Fibroblast of skin of left quadriceps (primary cell): ENCODE measurements around the gene DDHD1.
"Not testable (repeated sequence)": the region's sequence is repeated elsewhere in the genome, so short reads cannot be mapped to it uniquely, and the experiment has no call there.

Experiments
- DNase-seq, 2 experiments: peaks; one replicate each; pipeline ENCODE4 v3.0.0-alpha.2; 2013; ENCODE audit warnings: low read depth in 2 of 2

The DDHD1 gene

DNA sequence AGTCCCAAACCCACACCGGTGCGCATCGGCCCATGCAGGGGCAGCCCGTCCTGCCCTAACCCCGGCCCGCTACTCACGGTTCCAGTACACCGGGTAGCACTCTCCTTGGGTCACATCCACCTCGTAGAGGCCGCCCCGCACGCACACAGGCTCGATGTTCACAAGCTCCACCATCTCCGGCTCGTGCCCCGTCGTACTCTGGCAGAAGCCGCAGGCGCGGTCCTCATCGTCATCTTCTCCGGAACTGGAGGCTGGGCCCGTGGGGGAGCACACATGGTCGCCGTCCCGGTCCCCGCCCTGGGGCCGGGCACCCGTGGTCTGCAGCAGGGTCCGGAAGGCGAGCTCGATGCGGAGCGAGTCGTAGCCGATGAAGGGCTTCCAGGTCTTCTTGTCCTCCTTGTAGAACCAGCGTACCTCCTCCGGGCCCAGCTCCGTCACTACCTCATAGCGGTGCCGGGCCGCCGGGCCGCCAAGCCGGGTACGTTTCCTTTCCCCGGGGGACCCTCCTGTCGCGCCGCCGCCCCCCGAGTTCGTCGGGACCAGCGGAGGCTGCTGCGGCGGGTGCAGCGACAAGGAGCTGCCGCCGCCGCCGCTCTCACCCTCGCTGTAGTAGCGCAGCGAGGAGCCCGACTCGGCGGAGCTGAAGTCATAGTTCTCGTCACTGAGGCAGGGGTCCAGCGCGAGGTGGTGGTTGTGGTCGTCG, 788 bp downstream of the DDHD1 start:
- peak in 1 of 2 experiments; percentile 5 for DNase-seq

DNA sequence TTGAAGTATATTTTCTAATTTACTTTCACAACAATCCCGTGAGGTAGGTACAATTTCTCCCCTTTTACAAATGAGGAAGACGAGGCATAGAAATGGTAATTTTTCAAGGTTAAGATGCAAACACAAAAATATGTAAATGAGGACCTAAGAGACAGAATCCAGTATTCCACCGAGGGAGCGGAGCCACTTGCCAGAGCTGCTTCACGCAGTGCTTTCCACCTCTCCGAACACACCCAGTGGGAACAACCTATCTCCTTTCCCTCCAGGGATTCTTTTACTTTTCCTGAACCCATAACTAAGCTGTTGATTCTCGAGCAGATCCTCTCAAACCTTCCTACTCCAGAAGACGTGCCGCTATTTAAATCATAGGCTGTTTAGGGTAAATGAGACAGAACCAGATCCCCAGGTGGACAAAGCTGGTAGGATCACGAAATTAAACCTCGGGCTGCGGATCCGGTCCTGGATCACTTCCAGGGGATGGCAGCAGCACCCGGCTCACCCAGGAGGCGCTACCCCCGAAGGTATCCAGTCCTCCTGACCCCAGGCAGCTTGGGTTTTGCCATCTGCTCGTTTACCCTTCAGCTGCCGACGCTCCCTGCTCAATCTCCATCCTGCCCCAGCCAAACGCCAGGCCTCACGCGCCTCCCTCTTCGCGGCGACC, 1.5 kb downstream of the DDHD1 start:
- DNase-seq, result peak in 1 of 2 experiments; percentile 8

DNA sequence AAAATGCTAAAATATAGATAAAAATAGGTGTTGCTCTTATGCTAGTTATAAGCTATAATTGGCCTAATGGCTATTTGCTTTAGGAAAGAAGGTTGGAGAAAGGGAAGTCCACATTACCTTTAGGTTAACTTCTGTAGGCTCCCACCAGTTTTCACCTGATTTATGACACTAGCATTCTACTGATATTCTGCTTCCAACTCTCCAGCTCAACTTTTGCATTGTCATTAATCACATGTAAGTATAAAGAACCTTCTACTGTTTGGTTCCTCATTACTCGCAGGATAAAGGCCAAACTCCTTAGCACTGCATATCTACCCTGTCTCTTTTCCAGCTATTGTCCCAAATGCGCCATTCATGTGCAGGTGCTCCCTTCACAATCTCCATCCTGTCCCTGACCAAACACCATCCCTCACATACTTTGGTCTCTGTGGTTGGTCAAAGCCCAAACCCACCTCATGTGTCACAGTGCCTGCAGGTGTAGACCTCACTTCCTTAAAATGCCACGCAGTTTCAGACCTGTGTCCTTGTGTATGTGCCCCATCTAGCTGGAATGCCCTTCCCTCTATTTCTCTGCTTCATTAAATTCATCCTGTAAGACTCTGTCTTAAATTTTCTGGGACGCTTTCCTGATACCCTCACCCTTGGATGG, 3.3 kb downstream of the DDHD1 start:
- DNase-seq, result no peak

DNA sequence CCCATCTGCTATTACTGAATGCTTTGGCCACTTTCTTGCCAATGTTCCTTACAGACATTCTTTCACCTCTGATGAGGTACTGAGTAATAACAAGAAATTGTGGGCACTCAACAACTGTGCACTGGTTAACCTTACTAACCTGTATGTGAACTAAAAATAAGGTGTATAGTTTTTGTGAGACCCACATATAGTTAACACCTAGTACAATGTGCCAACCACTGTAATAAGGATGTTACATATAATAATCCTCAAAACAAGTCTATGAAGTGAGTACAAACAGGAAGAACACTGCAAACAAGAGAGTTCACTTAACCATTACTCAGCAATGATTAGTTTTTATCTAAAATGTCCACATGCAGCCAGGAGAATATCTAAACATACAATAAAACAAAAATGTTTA, 4.5 kb downstream of the DDHD1 start:
- no peak for DNase-seq

DNA sequence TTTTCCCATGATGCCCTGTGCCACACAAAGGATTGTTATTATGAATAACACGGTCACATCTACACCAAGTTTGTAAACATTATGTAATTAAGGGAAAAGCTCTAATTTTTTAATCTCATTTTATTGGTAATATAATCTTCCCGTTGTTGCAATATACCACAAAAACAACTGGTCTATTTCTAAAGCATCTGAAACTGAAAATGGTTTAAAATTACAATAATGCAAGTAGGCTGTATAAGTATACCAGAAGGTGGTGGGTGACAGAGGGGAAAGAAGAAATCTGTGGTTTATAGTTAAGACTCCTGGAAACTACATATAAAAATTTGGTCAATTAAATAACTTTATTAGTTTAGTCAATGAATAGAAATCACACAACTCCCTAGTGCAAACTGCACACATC, 5.2 kb downstream of the DDHD1 start:
- no peak for DNase-seq

DNA sequence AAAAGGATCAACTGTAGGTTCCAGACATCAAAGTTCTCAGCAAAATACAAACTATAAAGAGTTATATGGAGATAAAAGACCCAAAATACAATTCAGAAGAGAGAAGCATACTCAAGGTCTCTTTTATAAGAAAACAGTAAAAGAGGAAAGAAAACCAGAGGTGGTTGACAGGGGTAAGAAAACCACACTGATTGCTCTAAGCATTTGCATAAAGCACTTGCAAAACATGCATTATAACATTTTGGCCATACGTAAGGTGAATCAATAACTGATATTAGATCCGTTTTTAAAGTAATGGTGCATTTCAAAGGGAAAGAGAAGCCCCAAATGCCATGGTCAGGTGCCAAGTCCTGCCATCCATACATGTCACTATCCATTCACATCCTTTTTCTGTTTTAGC, 5.9 kb downstream of the DDHD1 start:
- no peak for DNase-seq

DNA sequence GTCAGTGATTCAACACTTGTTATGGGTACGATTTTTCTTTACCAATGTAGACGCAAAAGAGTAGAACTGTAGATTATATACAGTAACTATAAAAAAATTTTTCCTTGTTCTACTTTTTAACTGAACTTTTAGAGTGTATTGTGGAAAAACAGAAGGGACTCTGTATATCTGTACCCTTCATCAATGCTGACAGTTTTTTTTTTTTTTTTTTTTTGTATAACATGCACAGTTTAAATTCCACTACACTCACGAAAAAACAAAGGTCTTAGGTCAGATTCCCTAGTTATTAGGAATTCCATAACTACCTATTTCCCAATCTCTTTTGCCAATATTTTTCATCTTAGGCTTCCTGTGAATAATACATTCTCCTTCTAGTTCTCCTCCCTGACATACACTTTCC, 6.4 kb downstream of the DDHD1 start:
- no peak for DNase-seq

DNA sequence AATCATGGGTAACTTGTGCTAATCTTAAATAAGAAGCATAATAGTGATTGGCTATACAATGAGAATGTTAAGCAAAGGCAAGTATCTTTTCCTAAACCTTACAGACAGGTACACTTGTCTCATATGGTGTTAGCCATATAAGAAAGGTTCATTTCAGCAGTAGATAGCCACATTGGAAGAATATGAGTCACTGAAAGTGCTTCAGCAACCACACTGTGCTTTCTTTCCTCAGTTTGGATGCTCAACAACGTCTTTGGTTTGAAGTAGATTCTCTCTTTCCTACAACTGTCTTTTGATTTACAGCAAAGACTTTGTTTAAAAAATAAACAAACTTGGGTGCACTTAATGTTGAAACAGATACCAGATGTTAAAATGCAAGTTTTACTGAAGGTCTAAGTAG, 8.9 kb downstream of the DDHD1 start:
- no peak for DNase-seq

DNA sequence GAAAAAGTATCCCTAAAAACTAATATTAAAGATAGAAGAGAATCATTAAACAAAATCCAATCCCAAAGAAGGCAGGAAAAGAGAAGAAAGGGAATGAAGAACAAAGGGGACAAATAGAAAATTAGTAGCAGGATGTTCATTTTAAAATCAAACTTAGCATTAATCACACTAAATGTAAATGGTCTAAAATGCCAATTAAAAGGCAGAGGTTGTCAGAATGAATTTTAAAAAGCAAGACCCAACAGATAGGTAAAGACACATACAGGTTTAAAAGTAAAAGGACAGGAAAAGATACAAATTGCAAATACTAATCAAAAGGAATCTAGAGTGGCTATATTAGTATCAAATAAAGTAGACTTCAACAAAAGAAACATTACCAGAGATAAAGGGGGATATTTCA, 12.5 kb downstream of the DDHD1 start:
- DNase-seq, result no peak

DNA sequence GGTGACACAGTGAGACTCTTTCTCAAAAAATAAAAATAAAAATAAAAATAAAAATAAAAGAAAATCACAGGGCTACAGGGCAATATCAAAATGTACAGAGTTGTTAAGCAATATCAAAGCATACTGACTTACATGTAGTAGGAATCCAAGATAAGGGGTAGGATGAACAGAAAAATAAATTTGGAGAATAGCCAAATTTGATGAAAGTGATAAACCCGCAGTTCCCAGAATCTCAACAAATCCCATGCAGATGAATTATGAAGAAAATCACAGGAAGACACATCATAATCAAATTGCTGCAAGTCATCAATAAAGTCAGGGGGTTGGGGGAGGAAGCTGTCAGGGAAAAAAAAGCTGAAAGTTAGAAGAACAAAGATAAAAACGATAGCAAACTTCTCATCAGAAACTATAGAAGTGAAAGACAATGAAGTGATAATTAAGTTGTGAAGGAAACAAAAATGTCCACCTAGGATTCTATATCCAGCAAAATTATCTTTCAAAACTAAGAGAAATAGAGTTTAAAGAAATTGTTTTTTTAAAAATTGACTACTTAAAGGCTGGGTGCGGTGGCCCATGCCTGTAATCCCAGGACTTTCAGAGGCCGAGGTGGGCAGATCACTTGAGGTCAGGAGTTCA, 15.4 kb downstream of the DDHD1 start:
- DNase-seq, result no peak

DNA sequence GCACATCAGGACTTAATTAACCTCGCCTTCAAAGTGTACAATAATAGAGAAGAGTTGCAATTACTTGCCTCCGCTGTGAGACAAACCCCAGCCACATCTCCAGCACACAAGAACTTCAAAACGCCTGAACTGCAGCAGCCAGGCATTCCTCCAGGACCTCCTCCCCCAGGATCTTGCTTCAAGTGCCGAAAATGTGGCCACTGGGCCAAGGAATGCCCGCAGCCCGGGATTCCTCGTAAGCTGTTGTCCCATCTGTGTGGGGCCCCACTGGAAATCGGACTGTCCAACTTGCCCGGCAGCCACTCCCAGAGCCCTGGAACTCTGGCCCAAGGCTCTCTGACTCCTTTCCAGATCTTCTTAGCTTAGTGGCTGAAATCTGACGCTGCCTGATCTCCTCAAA, 22.6 kb downstream of the DDHD1 start:
- DNase-seq, result peak in 1 of 2 experiments; percentile 24

DNA sequence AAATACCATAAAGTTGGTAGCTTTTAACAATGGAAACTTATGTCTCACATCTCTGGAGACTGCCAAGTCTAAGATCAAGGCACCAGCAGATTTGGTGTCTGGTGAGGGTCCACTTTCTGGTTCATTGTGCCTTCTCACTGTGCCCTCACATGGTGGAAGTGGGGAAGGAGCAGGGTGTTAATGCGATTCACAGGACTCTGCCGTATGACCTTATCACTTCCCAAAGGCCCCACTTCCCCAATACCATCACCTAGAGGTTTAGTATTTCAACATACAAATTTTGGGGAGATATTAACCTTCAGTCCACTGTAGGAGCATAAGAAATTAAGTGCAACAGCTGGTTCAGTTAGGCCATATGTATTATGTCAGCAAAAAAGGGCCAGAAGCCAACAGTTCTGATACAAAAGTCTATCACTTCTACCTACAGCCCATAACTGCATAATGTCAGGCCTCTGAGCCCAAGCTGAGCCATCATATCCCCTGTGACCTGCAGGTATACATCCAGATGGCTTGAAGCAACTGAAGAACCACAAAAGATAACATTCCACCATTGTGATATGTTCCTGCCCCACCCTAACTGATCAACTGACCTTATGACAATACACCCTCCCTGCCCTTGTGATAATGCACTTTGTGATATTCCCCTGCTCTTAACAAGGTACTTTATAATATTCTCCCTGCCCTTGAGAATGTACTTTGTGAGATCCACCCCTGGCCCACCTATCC, 24.7 kb downstream of the DDHD1 start:
- no peak for DNase-seq

DNA sequence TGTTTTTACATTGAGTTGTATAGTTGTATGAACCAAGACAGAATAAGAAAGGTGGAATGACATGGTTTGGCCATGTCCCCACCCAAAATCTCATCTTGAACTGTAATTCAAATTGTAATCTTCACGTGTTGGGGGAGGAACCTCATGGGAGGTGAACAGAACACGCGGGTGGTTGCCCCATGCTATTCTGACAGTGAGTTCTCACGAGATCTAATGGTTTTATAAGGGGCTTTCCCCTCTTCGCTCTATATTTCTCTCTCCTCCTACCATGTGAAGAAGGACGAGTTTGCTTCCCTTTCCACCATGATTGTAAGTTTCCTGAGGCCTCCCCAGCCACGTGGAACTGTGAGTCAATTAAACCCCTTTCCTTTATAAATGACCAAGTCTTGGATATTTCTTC, 25.3 kb downstream of the DDHD1 start:
- no peak for DNase-seq

DNA sequence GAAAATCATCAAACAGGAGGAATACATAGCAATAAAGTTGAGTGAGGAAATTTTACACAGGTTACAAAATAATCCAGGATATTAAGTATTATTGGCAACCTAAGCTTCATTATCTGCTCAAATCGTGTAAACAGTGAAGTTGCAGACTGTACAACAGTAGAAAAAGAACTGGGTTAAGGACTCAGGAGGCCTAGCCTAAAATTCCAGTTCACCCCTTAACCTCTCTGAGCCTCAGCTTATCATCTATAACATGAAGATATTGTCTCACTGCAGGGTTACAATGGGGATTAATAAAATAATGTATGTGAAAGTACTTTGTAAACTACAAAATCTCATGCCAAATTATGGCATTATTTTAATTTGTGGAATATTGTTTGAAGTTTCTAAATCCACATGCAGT, 26.0 kb downstream of the DDHD1 start:
- DNase-seq, result no peak

DNA sequence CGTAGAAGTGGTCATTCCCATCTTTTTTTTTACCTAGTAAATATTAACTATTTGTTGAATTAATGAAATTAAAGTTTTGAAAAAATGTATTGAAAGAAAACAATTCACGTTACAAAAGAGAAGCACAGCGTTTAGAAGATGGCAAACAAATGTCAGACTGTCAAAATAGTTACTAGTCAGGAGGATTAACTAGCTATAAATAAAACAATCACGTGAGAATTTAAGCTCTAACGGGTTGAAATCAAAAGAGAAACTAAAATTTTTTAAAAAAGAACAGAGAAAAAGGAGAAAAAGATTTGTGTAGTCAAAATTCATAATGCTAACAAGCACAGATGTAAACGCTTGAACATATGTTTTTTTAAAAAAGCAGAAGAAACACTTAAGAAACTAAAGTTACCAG, 26.4 kb downstream of the DDHD1 start:
- no peak for DNase-seq

DNA sequence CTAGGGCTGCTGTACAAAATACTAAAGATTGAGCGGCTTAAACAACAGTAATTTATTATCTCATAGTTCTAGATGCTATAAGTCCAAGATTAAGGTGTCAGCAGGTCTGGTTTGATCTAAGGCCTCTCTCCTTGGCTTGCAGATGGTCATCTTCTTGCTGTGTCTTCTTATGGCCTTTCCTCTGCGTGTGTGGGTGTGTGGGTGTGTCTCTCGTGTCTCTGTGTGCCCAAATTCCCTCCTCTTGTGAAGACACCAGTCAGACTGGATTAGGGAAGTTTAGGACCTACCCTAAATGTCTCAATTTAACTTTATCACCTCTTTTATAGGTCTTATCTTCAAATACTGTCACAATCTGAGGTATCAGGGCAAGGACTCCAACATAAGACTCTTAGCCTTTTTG, 28.3 kb downstream of the DDHD1 start:
- DNase-seq, result no peak

DNA sequence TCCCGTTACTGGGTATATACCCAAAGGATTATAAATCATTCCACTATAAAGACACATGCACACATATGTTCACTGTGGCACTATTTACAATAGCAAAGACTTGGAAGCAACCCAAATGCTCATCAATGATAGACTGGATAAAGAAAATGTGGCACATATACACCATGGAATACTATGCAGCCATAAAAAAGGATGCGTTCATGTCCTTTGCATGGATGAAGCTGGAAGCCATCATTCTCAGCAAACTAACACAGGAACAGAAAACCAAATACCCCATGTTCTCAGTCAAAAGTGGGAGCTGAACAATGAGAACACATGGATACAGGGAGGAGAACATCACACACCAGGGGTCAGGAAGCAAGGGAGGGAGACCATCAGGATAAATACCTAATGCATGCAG, 31.7 kb downstream of the DDHD1 start:
- not testable (repeated sequence) for DNase-seq

DNA sequence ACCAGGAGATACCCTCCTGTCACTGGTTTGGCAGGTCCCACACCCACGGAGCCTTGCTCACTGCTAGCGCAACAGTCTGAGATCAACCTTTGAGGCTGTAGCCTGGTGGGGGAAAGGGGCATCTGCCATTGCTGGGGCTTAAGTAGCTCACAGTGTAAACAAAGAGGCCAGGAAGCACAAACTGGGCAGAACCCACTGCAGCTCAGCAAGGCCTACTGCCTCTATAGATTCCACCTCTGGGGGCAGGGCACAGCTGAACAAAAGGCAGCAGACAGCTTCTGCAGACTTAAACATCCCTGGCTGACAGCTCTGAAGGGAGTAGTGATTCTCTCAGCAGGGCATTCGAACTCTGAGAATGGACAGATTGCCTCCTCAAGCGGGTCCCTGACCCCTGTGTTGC, 35.6 kb downstream of the DDHD1 start:
- not testable (repeated sequence) for DNase-seq

DNA sequence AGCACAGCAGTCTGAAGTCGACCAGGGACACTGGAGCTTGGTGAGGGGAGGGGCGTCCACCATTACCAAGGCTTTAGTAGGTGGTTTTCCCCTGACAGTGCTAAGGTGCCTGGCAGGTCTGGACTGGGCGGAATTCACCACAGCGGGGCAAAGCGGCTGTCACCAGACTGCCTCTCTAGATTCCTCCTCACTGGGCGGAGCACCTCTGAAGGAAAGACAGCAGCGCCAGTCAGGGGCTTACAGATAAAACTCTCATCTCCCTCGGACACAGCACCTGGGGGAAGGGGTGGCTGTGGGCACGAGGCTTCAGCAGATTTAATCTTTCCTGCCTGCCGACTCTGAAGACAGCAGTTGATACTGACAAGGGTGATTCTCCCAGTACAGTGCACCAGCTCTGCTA, 39.1 kb downstream of the DDHD1 start:
- DNase-seq, result no peak

DNA sequence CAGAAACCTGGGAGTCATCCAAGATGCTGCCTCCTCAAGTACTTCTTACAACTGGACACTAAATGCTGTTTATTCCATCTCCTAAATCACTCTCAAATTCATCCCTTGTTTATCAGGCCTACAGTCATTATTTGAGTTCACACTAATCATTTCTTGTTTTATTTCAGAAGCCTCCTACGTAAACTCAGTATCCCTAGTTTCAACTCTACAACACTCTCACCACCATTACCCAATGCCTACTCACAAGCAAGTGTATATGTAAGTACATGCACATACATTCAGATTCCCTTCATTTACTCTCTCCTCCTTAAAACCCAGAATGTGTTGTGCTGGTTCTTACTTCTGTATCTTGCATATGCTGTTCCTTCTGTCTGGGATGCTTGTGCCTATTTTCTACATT, 43.0 kb downstream of the DDHD1 start:
- no peak for DNase-seq

DNA sequence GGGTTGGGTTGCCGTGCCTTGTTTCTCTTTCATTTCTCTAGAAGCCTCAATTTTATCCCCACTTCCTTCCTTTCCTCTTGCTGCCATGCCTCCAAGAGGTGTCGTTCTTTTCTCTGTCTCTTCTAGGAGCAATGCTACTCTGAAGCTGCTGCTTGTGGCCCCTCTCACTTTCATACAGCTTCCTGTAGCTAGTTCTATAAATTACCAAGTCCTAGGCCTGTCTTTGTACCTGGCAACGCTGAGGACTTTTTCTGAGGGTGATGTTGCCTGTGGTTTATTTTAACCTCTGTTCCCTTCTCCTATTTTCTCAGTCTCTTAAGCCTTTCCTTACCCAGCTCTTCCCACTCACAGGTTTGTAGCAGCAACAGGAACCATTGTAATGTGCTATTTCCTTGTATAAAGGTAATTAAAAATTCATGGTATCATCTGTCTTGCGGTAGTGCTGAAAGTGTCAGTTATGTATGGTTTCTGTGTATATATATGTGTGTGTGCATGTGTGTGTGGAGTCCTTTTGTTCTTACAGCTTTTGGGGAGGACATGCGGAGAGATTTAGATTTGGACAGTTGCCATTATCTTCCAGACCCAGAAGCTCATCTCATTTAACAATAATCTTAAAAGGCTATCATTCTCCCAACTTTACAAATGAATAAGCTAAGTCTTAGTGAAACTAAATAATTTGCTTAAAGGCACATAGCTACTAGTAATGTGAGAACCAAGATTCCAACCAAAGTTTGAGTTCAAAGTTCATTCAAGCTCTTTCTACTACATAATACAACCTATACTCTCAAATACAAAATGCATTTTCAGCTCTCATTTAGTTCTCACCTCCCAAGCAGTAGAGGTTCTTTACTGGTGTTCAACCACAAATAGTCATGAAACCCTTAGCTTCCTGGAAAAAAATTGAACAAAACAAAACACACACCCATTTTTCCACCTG, 43.8 kb downstream of the DDHD1 start:
- DNase-seq, result no peak
